Activated CD4-positive, CD25-positive, alpha-beta regulatory T cell treated with anti-CD3 and anti-CD28 coated beads, Interleukin-2, amount 50 U/mL, for 72 hours (primary cell): Measurements from ENCODE around the gene DYNLRB1.
"Not testable (repeated sequence)": the region's sequence is repeated elsewhere in the genome, so short reads cannot be mapped to it uniquely, and the experiment has no call there.

ENCODE experiments used
- DNase-seq: peaks from one replicate; pipeline ENCODE4 v3.0.0; 2021

DYNLRB1 gene

DNA sequence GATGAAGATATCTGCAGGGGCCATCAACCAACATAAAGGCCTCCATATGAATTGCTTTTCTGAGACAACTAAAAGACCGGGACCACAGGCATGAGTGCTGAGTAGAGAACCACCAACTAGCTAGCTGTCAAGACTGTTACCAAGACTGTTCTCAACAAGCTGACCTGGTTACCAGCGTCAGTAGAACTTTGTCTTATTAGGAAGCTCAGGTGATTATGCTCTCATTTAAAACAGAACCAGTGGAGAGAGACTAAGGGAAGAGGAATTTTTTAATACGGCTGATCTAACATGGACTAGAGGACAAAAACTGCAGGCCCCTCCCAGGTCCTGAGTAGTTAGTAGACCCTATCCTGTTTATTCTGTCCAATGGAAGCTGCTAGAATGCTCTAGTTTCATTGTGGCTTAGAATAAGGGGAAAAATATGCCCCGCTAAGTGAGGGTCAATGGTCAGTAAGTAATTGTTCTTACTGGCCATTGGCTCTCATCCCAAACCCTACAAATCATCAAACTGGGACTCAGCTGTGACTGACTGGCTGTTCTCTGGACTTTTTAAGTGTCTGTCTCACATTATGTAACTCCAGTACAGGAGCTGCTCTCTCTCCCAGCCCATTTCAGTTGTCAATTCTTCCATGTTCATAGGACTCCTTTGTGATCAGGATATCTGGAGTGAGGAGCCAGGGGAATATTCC is 3.8 kb upstream of the DYNLRB1 start:
- DNase-seq = no peak

DNA sequence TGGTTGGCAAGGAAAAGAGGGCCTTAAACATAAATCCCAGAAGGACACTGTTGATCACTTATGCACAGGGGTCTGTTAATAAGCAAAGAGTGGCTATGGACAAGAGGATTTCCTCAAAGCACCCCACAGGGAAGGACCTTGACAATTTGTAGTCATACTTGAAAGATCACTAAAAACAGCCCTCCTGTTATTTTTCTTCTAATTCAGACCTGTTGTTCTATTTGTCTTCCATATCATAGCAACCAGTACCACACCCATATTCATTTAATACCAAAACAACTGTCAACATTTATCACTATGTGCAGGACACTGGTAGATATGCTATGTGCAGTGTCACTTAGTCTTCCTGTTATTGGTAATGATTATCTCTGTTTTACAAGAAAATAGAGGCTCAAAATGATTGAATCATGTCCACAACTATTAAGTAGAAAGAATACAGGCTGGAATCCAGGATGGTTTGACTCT is 3.2 kb upstream of the DYNLRB1 start:
- no peak for DNase-seq

DNA sequence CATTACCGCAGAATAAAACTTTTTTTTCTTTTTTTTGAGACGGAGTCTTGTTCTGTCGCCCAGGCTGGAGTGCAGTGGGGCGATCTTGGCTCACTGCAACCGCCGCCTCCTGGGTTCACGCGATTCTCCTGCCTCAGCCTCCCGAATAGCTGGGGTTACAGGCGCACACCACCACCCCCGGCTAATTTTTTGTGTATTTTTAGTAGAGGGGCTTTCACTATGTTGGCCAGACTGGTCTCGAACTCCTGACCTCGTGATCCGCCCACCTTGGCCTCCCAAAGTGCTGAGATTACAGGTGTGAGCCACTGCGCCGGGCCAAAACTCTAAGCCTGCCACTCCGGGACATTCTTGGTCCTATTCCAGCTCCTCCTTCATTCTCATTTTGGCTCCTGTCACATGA is 2.2 kb upstream of the DYNLRB1 start:
- DNase-seq = not testable (repeated sequence)

DNA sequence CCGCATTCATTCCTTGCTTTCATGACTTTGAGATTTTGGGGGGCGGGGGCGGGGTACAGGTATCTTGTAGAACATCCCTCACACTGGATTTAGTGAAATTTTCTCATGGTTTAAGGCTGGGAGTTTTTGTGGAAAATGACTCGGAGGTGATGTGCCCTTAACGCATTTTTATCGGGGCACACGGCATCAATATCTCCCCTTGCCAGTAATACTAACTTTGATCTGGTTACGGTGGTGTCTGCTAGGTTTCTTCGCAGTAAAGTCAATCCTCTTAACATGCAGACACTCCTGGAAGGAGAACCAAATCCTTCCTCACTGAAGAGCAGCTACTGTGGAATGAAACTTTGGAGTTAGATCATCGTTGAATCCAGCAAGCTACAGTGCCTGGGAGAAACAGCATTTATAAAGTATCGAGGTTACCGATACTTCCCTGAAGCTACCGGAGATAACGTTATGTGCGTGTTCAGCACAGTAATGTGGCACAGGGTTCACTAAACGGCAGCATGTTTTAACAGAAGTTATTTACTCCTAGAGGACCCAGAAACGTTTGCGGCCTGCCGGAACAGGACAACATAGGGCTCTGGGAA is 1.2 kb upstream of the DYNLRB1 start:
- DNase-seq = no peak

DNA sequence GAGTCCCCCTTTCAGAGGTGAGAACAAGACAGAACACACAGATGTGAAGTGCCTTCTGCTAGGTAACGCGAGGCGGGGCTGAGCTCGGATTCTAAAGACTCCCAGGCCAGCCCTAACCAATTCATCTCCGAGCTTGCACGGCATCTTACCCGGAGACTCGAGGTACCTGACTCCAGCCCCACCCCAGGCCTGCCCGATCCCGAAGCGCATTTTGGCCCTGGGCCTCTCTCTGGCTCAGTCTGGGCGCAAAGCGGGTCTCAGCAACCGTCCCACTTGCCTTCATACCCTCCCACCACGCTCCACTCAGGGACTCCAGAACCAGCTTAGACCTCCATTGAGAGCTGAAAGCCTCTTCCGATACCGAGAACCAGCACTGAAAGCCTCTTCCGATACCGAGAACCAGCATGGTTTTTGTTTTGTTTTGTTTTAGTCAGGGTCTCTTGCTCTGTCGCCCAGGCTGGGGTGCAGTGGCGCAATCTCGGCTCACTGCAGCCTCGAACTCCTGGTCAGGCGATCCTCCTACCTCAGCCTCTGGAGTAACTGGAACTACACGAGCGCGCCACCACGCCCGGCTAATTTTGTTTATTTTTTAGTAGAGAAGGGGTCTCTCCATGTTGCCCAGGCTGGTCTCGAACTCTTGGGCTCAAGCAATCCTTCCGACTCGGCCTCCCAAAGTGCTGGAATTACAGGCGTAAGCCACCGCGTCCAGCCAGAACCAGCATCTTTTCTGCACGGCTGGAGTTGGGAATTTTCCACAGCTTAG is 557 bp upstream of the DYNLRB1 start:
- peak; percentile 63 for DNase-seq

DNA sequence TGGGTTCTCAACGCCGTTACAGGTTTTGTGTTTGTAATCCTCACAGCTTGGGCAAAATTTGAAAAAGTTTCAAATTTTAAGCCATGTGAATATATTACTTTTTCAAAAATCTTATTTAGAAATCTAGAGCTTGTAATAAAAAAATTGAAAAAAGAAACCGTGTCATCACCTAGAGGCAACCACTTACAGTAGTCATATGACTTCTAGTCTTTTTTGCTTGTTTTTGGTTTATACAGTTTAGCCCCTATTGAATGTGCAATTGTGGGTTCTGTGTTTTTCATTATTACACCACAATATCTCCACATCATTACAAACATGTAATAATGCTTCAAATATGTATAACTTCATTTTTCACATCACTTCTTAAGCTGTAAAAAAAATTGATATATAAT is 888 bp downstream of the DYNLRB1 start:
- DNase-seq = no peak

DNA sequence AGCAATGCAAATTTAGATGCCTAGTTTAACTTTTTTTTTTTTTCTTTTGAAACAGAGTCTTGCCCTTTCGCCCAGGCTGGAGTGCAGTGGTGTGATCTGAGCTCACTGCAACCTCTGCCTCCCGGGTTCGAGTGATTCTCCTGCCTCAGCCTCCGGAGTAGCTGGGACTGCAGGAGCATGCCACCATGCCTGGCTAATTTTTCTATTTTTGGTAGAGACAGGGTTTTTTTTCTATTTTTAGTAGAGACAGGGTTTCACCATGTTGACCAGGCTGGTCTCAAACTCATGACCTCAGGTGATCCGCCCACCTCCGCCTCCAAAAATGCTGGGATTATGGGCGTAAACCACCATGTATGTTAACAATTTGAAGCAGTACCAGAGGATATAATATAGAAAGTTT is 2.6 kb downstream of the DYNLRB1 start:
- not testable (repeated sequence) for DNase-seq

DNA sequence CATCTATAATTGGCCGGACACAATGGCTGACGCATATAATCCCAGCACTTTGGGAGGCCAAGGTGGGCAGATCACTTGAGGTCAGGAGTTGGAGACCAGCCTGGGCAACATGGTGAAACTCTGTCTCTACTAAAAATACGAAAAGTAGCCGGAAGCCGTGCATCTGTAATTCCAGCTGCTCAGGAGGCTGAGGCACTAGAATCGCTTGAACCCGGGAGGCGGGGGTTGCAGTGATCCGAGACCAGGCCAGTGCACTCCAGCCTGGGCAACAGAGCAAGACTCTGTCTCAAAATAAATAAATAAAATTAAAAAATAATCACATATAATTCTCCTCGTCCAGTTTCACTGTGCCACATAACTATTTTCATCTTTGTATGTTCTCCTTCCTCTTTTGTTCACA is 3.6 kb downstream of the DYNLRB1 start:
- DNase-seq = not testable (repeated sequence)

DNA sequence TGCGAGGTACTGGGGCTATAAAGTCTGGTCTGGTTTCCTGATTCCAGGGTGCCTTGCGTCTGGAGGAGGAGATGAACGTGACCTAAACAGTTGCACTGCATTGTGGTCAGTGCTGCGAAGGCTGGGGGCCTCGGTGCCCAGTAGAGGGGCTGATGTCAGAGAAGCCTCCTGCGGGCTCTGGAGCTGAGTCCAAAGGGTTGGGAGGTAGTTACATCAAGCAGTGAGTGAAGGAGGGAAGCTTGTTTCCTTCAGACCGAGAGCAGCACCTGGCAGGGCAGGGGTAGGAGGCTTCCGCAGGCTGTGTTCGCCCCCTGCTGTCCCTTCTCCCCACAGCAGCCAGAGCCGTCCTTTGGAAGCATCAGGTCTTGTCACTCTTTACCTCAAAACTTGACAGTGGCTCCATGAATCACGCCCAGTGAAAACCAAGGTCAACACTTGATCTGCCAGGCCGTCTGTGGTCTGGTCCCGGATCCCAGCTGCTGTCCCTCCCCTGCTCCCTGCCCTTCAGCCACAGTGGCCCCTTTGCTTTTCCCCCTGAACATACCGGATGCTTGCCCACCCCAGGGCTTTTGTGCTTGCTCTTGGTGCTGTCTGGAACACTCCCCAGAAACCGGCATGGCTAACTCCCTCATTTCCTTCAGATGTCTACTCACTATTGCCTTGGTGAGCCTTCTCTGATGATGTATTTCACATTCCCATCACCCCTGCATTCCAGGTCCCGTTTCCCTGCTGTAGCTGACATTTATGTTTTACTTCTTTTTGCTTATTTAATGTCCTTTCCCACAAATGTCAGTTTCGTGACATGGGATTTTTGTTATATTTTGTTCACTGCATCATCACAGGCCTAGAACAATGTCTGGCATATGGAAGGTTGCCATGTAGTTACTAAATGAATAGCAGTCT is 7.0 kb downstream of the DYNLRB1 start:
- no peak for DNase-seq

DNA sequence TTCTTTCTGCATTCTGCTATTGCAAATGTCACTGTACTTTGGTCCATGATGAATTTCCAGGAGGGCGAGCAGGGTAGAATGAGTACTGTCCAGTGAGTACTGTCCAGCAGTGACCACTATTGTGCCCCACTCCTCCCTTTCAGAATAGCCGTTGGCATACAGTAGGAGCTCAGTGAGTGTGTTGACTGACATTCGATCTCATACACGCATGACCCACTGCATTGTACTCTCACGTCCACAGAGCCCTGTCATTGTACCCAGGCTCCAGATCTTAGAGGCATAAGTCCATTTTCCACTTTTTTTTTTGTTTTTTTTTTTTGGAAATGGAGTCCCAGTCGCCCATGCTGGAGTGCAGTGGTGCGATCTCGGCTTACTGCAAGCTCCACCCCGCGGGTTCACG is 8.2 kb downstream of the DYNLRB1 start:
- DNase-seq = no peak

DNA sequence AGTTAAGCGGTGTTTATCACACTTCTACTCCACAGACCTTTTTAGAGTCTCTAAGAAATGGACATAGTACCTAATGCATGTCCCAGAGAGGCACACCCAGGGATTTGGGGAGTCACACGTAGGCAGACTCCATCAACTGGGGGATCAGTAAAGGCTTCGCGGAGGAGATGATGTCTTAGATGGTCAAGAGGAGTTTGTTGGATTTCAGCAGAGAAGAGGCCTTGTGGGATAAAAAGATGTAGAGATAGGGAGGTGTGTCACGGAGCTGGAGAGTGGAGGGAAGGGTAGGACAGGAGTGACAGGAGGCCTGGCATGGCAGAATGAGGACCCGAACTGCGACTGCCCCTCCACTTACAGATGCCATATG is 9.1 kb downstream of the DYNLRB1 start:
- DNase-seq = no peak

DNA sequence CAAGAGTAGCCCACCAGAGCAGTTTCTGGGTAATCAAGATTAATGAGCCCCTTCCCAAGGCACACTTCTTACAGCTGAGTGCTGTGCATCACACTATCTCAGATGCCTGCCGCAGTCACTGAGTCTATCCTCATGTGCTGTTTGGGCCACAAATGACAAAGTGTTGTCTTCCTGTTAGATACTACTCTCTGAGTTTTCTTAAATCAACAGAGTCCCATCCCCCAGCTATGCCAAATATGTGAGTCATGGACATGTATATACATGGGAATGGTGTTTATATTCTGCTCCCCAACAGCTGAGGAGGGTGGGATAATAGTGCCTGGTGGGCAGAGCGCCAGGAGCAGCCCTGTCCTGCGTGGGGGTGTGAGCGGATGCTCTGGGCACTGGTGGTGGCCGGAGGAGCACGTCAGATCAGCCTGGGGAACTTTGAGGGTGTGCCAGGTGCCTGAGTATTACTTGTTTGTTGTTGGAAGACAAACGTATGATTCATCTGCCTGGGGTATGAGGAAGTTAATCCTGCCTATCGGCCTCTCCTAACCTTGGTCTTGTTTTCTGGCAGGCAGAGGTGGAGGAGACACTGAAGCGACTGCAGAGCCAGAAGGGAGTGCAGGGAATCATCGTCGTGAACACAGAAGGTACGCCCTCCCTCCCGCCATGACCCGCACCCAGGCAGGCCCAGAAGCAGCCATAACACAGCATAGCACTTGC is 9.6 kb downstream of the DYNLRB1 start:
- no peak for DNase-seq

DNA sequence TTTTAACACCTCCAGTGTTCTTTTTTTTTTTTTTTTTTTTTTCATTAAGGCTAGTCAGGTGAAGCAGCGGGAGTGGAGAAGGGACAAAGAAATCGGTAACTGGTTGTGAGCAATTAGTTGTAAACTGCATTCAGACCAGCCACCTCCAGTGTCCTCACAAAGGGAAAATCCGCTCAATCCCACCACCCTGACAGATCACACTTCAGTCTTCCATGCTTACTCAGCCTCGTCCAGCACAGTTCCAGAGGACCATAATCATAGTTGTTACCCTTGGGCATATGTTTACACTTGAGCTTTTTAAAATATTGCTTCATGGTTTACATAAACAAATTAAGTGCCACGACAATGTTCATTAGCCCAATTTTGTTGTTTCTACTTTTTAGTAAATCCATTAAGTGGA is 10.2 kb downstream of the DYNLRB1 start:
- DNase-seq = no peak

DNA sequence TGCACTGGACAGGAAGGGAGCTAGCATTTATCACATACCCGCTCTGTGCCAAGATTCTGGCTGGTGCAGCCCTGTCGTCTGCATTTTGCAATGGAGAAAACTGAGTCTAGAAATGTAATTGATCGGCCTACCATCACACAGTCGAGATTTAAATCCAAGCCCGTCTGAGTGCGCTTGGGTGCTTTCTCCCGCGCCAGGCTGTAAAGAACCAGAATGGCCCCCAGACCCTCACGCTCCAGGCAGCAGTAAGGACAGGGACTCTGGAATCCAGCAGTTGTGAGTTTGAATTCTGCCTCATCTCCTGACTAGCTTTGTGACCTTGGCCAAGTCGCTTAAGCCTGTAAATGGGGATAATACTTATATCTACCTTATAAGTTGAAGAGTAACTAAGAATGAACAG is 10.8 kb downstream of the DYNLRB1 start:
- DNase-seq = no peak

DNA sequence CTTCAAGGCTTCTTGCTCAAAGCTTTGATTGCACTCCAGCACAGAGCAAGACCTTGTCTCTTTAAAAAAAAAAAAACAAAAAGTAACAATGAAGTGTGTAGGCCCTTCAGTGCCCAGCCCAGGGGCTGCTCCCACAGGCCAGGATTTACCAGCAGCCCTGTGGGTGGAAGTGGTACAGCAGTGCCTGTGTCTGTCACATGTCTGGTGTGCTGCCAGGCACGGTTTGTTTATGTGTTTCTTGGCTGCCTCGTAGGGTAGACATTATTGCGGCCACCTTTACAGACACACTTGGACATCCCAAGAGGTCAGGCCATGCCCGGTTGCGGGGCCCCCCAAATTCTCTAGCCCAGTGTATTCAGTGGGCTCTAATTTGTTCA is 12.7 kb downstream of the DYNLRB1 start:
- no peak for DNase-seq

DNA sequence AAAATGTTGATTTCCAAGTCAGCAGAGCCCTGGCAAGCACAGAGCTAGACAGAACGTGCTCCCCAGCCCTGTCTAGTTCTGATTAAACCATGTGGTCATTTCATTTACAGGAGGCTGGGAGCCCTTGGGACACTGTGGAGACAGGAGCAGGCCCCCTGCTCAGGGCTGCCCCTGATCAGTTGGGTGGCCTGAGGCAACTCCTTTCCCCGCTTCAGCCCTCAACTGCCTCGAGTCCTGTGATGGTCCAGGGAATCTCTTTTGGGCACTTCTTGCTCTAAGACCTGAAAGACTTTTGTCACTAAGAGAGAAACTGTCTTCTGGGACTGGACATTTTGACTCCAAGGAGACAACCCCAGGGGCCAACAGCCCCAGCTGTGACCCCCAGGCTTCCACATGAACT is 13.5 kb downstream of the DYNLRB1 start:
- DNase-seq = no peak

DNA sequence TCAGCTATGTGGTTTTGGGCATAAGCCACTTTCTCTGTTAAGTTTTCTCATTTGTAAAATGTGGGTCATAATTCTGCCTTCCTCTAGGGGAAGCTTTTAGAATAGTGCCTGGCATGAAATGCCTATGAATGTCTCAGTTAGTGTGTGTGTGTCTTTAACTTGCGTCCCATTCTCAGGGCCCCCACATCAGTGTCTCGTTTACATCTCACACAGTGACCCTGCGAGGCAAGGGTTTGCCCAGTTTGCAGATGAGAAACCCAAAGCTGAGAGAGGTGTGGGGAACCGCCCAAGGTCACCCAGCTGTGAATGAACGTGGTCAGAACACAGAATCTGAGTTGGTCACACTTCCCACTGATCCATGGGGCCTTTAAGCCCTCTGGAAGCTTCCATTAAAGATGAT is 14.1 kb downstream of the DYNLRB1 start:
- DNase-seq = no peak

DNA sequence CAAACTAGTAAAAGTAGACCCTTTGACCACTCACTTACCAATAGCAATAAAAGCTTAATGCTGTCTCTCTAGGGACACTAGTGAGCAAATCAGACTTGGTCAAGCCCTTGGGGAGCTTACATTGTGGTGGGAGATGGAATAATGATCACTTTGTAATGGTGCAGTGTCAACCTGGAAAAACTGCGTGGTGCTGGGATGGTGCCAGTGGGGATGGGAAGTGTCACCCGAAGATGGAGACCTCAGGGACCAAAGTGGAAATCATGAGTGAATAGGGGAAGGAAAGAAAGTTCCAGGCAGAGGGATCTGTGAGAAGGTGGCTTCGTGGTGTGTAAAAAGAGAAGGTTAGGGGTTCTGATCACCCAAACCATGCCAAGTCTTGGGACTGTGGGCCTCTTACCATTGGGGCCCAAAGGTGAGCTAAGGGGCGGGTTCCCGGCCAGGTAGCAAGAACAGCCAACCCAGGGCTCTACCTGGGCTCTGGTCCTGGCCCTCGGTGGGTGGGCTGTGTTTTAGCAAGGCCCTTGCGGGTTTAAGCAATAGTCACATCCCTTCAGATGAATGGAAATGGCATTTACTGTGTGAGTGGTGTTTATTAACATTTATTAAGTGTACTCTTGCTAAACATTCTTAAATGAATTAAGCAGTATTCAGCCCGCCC is 15.5 kb downstream of the DYNLRB1 start:
- no peak for DNase-seq

DNA sequence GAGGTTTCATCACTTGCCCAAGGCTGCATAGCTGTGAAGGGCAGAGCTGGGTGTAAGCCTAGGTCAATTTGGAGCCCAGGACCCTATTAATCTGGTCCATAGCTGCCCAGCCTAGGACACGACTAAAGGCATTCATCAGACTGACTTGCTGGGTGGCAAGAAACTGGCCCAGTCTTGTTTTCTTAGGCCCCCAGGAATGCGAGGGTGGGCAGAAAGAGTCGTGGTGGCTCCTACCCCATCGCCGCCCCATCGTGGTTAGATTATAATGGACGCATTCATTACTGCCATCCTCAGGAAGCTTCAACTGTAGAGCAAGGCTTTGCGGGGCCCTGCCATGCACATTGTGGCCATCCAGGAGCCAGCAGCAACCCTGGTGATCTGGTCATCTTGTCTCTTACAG is 16.1 kb downstream of the DYNLRB1 start:
- no peak for DNase-seq

DNA sequence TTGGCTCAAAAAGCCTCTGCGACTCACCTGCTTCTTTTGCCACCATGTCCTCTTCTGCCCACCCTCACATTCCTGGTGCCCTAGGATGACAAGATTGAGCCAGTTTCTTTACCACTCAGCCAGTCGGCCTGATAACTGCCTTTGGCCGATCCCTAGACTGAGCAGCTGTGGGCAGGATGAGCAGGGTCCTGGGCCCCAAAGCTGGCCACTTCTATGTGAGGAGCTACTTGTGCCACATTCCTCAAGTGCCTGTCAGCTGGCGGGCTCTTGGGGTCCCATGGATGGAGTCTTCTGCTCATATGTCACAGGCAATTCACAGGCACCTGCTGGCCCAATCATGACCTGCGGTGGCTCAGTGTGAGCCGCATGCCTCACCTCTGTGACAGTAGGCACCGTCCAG is 16.5 kb downstream of the DYNLRB1 start:
- DNase-seq = no peak

DNA sequence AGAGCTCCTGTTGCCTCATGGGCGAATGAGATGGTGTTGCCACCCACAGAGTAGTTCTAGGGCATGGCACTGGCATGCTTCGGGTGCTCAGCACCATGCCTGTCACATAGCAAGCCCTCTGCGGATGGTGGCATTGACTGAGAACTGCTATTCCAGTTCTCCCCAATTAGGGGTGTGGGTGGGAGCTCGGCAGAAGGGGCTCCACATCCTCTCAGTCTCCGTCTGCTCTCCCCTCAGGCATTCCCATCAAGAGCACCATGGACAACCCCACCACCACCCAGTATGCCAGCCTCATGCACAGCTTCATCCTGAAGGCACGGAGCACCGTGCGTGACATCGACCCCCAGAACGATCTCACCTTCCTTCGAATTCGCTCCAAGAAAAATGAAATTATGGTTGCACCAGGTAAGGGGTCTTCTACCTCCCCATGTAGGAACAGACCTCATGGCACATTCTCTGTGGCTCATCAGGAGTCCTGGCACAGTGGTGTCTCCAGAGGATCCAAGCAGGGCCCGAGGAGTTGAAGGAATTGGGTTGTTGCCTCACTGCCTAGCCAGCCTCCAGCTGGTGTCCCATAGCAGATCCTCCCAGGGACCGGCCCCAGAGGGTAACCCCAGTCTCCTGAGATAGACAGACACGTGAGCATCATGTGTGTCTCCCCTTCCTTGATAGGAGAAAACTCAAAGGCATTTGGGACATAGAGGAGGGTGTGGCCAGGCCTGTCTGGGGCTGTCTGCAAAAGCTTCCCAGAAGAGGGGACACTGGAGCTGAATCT is 18.4 kb downstream of the DYNLRB1 start:
- no peak for DNase-seq
